Heart left ventricle (tissue), 13 donors: ENCODE results near the gene KLRC4.
"Not testable (repeated sequence)": the region's sequence is repeated elsewhere in the genome, so short reads cannot be mapped to it uniquely, and the experiment has no call there.

ENCODE experiments used
- POLR2A ChIP-seq, 2 donors: fragments of 450-650 bp; IDR thresholded peaks; one replicate each; pipeline ENCODE4 v1.6.1; 2017; ENCODE audit warnings: antibody characterized with exemption in 2 of 2, mild to moderate bottlenecking in 2 of 2, moderate library complexity in 2 of 2
- TF ChIP-seq, protein P1 (sequence below), 12 donors: fragments of 200-600 bp; sonication (generic) in 4 of 12; IDR thresholded peaks; one replicate each; pipeline versions ENCODE4 v1.5.0 to v1.8.0; 2018 to 2022; ENCODE audit warnings: antibody characterized with exemption in 12 of 12, mild to moderate bottlenecking in 5 of 12
- donor health status: ischemic (EF 13 %, LVEDD 7.1; RV severe dilation, severe dysfunction).
- donor health status: DM: no; HTN: yes; CAD: no.
- donor health status: DM: no; HTN: no; CAD: no.
- donor health status: ischemic (EF 25% LVEDD 6.9; RV normal size, moderate dysfunction).
- donor health status: ischemic (EF 25% LVEDD 5.7; RV mildly dilated, moderate dysfunction).
- donor health status: ischemic (EF 35%, LVEDD 5.7; RV mildly dilated, moderate dysfunction).
- donor health status: nonischemic (EF 11% LVEDD 7.7; RV severe dilation, severe dysfunction).
- donor health status: DM: yes; HTN: yes; CAD: no.
- donor health status: PGD.
- donor health status: ischemic (EF 29% LVEDD 5.4; RV normal size, mild dysfunction).
- donor health status: nonischemic (EF 23%, LVEDD 6.1; RV moderate dilation, normal function).

DNA sequence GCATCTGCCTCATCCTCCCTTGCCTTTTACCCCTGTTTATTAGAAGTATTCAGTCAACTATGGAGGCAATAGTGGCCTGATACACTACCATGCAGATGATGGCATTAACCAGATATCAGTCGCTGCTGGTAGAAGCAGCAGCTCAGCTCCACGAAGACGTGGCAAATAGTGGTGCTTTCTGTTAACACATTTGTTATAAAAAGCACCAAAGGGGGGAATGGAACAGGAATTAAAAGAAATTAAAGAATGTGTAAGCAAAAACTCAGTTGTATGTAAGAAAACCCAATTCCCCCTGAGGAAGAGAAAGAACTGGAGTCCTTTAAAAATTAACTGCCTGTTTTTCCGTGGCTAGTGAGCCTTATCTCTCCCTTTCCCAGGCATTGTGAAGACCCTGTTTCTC is 41.8 kb downstream of the KLRC4 start:
- TF ChIP-seq, protein P1, sequence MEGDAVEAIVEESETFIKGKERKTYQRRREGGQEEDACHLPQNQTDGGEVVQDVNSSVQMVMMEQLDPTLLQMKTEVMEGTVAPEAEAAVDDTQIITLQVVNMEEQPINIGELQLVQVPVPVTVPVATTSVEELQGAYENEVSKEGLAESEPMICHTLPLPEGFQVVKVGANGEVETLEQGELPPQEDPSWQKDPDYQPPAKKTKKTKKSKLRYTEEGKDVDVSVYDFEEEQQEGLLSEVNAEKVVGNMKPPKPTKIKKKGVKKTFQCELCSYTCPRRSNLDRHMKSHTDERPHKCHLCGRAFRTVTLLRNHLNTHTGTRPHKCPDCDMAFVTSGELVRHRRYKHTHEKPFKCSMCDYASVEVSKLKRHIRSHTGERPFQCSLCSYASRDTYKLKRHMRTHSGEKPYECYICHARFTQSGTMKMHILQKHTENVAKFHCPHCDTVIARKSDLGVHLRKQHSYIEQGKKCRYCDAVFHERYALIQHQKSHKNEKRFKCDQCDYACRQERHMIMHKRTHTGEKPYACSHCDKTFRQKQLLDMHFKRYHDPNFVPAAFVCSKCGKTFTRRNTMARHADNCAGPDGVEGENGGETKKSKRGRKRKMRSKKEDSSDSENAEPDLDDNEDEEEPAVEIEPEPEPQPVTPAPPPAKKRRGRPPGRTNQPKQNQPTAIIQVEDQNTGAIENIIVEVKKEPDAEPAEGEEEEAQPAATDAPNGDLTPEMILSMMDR (IDR thresholded peaks at IDR 0.05): not testable (repeated sequence)
- TF ChIP-seq POLR2A (IDR thresholded peaks at IDR 0.05): not testable (repeated sequence)
